T-cell (primary cell): ENCODE measurements around the gene CA12. TPM values are rescaled to one million over a fixed set of nuclear protein-coding genes. Genes with fewer than 3 reads are reported as not detected.
A peak's percentile ranks its signal among the peaks of the same experiment; 100 is the strongest.

Experiments used
- ATAC-seq, 4 experiments: fragments of 200-7000 bp in 3 of 4; fragments of 150-1000 bp in 1 of 4; cut with Tn5 transposase; replicated peaks in 1 of 4; 1 replicate in 3 of 4; 2 replicates in 1 of 4; pipeline ENCODE4 v1.10.0; 2021; ENCODE audit warnings: moderate library complexity in 3 of 4, mild to moderate bottlenecking in 2 of 4, moderate number of reproducible peaks in 1 of 4
- CTCF ChIA-PET, 2 donors: fragments of 300-600 bp; sonication (Branson Sonifier 250); formaldehyde crosslinking; loops; one replicate each; lab custom pipeline; 2022; ENCODE audit warnings: antibody characterized with exemption in 2 of 2; lab: Charles Lee
- POLR2A ChIA-PET, 2 donors: fragments of 300-600 bp; sonication (Branson Sonifier 250); formaldehyde crosslinking; loops; one replicate each; lab custom pipeline; 2022; ENCODE audit warnings: antibody characterized with exemption in 2 of 2; lab: Charles Lee
- DNase-seq, 35 experiments: peaks; one replicate each; pipeline versions ENCODE4 v3.0.0 to v3.0.0-alpha.2; 2013 to 2023
- H3K27ac ChIP-seq: one replicate; pipeline ENCODE4 v1.5.1; 2013; ENCODE audit warnings: low read length
- H3K27me3 ChIP-seq, 2 experiments: replicated peaks in 1 of 2; 1 replicate in 1 of 2; 2 replicates in 1 of 2; pipeline versions ENCODE4 v1.6.1 to v1.7.0; 2013; ENCODE audit warnings: low read length in 1 of 2, mixed read lengths in 1 of 2; ENCODE audit not compliant: control insufficient read depth in 2 of 2, insufficient read depth in 2 of 2; ENCODE audit errors: extremely low read depth in 1 of 2
- H3K36me3 ChIP-seq, 2 donors: 1 replicate in 1 of 2; 2 replicates in 1 of 2; pipeline versions ENCODE4 v1.6.1 to v1.7.0; 2013; ENCODE audit warnings: low read length in 1 of 2; ENCODE audit not compliant: control insufficient read depth in 2 of 2, insufficient read depth in 1 of 2; ENCODE audit errors: extremely low read depth in 1 of 2
- H3K4me1 ChIP-seq, 2 experiments: 1 replicate in 1 of 2; 2 replicates in 1 of 2; pipeline versions ENCODE4 v1.6.1 to v1.7.0; 2013; ENCODE audit warnings: low read length in 2 of 2, mixed read lengths in 1 of 2; ENCODE audit not compliant: insufficient read depth in 2 of 2, control insufficient read depth in 1 of 2; ENCODE audit errors: extremely low read depth in 1 of 2
- H3K4me3 ChIP-seq, 2 donors: 1 replicate in 1 of 2; 2 replicates in 1 of 2; pipeline versions ENCODE4 v1.5.1 to v1.7.0; 2013; ENCODE audit warnings: mild to moderate bottlenecking in 2 of 2, low read length in 1 of 2, moderate library complexity in 1 of 2; ENCODE audit not compliant: control insufficient read depth in 1 of 2; ENCODE audit errors: extremely low read depth in 1 of 2
- H3K9me3 ChIP-seq: 2 replicates; pipeline ENCODE4 v1.7.0; 2013
- H3K27ac Mint-ChIP-seq, 2 donors: one replicate each; pipeline ENCODE4 v1.8.0; 2020 to 2021; ENCODE audit warnings: mild to moderate bottlenecking in 2 of 2, mixed read lengths in 2 of 2
- H3K27me3 Mint-ChIP-seq, 2 donors: one replicate each; pipeline ENCODE4 v1.8.0; 2021 to 2022; ENCODE audit warnings: mixed read lengths in 2 of 2
- H3K36me3 Mint-ChIP-seq: one replicate; pipeline ENCODE4 v1.8.0; 2021; ENCODE audit warnings: mixed read lengths
- H3K4me1 Mint-ChIP-seq, 3 donors: one replicate each; pipeline ENCODE4 v1.8.0; 2020 to 2022; ENCODE audit warnings: mixed read lengths in 3 of 3, mild to moderate bottlenecking in 1 of 3
- H3K4me3 Mint-ChIP-seq, 3 donors: one replicate each; pipeline ENCODE4 v1.8.0; 2020 to 2022; ENCODE audit warnings: mild to moderate bottlenecking in 3 of 3, mixed read lengths in 3 of 3, moderate library complexity in 3 of 3
- H3K9me3 Mint-ChIP-seq, 3 donors: one replicate each; pipeline ENCODE4 v1.8.0; 2020 to 2022; ENCODE audit warnings: mixed read lengths in 3 of 3
- WGBS: methylation state at CpG from one replicate; pipeline ENCODE4 v1.1.5; 2013; ENCODE audit warnings: missing lambda C conversion rate; ENCODE audit not compliant: insufficient coverage; 5-methylcytosine and 5-hydroxymethylcytosine counted together
- total RNA-seq, 35 experiments: library from RNA in 6 of 35; stranded (reverse) in 6 of 35; fragments of 120-200 nt in 1 of 35; gene quantifications; one replicate each; pipeline versions ENCODE4 v1.2.1 to v1.2.4 and lab custom pipeline; 2013 to 2026

CA12 gene
- total RNA-seq, 5 donors from 2014 or later (not counting 1 experiment from before 2014, with no cell fraction given), result 0.12 to 0.51 (median 0.30) TPM; not detected in 2

DNA sequence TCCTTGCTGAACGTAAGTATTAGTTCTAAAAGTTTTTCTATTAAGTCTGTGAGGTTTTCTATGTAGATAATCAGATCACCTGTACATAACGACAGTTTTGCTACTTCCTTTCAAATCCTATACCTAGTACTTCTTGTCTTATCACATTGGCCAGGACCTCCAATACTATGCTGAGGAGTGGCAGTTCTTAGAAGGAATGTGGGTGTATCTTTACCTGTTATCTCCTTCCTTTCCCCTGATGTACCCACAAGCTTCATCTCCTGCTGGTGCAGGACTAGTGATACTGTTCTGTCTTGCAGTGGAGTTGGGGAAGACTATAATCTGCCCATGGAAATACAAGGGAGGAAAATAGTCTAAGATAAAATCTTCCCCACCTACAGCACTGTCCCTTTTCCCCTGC lies 16.8 kb upstream of the CA12 start:
- Histone ChIP-seq H3K4me3 (no peak overlapping the region), H3K27ac (no peak overlapping the region), H3K36me3 (no peaks in the 10 kb centered on the region), H3K27me3 (no peaks in the 10 kb centered on the region), H3K4me1 (no peaks in the 10 kb centered on the region), H3K9me3 (no peaks in the 10 kb centered on the region)
- Mint-ChIP-seq H3K4me3 (no peak overlapping the region), H3K27ac (no peak overlapping the region), H3K27me3 (peaks cover 7 to 16% of the 10 kb centered on the region in 2 donors), H3K36me3 (no peaks in the 10 kb centered on the region), H3K9me3 (no peaks in the 10 kb centered on the region), H3K4me1 (peaks cover 0 to 5% (median 2%) of the 10 kb centered on the region in 3 donors)
- ChIA-PET CTCF (no interaction called here), POLR2A (no interaction called here)
- no CpG with 5 or more reads among the region's 2 CpGs for WGBS
- ATAC-seq (no peak), DNase-seq (no peak)

- H3K4me3 Mint-ChIP-seq, result no peak overlapping the region
- H3K27ac ChIP-seq, result no peak overlapping the region
- WGBS, result 93% methylated on average over 3 of the region's 8 CpGs
- DNase-seq (no peak), ATAC-seq (no peak)
- H3K36me3 Mint-ChIP-seq, result no peaks in the 10 kb centered on the region
- no peaks in the 10 kb centered on the region for H3K36me3 ChIP-seq
- H3K4me1 Mint-ChIP-seq, result peaks cover 6 to 23% (median 10%) of the 10 kb centered on the region in 3 donors
- H3K4me1 ChIP-seq, result peaks cover 0 to 6% of the 10 kb centered on the region in 2 experiments
- CTCF ChIA-PET, result interaction anchor here in 1 of 2 donors (0.6 kb wide), 1 partner anchor 1112 kb away, joined by 4 read pairs; no protein-coding TSS in a partner anchor
- POLR2A ChIA-PET, result no interaction called here
- no peaks in the 10 kb centered on the region for H3K9me3 Mint-ChIP-seq
- no peak overlapping the region for H3K27ac Mint-ChIP-seq
- H3K27me3 ChIP-seq, result peaks cover 0 to 5% of the 10 kb centered on the region in 2 experiments
- no peak overlapping the region for H3K4me3 ChIP-seq
- H3K27me3 Mint-ChIP-seq, result peaks cover 7 to 16% of the 10 kb centered on the region in 2 donors
- H3K9me3 ChIP-seq, result no peaks in the 10 kb centered on the region
Measured at GRCh38 chr15:63396152-63396928, 14.7 kb upstream of the CA12 start.

GRCh38 chr15:63395730-63396151 lies 14.1 kb upstream of the CA12 start:
- Mint-ChIP-seq H3K27me3 (peaks cover 7 to 16% of the 10 kb centered on the region in 2 donors), H3K4me1 (peaks cover 6 to 23% (median 10%) of the 10 kb centered on the region in 3 donors), H3K27ac (no peak overlapping the region), H3K9me3 (no peaks in the 10 kb centered on the region), H3K4me3 (no peak overlapping the region), H3K36me3 (no peaks in the 10 kb centered on the region)
- peaks cover 0 to 5% of the 10 kb centered on the region in 2 experiments for H3K27me3 ChIP-seq
- H3K9me3 ChIP-seq, result no peaks in the 10 kb centered on the region
- ATAC-seq, result no peak
- peaks cover 0 to 6% of the 10 kb centered on the region in 2 experiments for H3K4me1 ChIP-seq
- DNase-seq, result no peak
- H3K27ac ChIP-seq, result no peak overlapping the region
- no peaks in the 10 kb centered on the region for H3K36me3 ChIP-seq
- POLR2A ChIA-PET, result no interaction called here
- WGBS, result 57% methylated on average over 2 of the region's 4 CpGs
- CTCF ChIA-PET, result interaction anchor here in 1 of 2 donors (0.6 kb wide), 1 partner anchor 1112 kb away, joined by 4 read pairs; no protein-coding TSS in a partner anchor
- H3K4me3 ChIP-seq, result no peak overlapping the region

DNA sequence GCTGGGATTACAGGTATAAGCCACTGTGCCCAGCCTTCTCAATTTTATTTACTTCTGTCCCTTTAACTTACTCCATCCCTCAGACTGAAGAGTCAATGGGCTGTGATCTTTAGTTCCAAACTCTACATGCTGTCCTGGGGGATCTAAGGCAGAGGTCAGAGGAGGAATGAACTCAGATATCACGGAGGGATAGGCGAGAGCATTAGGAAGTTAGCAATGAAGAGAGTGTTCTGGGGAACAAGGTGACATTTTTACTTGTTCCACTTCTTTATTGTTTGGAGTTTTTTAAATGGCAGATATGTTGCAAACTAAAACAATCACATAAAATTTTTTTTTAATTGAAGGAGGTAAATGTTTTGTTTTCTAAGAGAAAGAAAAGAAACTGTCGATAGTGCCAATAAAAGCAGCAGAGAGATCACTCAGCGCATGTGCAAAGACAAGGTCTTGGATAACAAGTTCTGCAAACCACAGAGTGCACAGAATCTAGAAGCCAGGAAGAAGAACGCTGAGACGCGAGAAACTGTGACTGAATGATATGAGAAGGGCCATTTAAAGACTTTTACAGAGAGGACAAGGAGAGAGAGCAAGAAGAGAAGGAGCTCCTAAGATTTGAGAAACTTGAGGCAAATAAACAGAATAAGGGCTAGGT lies 10.8 kb upstream of the CA12 start:
- Histone ChIP-seq H3K27ac (no peak overlapping the region), H3K36me3 (no peaks in the 10 kb centered on the region), H3K4me1 (peaks cover 0 to 6% of the 10 kb centered on the region in 2 experiments), H3K9me3 (no peaks in the 10 kb centered on the region), H3K27me3 (peaks cover 0 to 9% of the 10 kb centered on the region in 2 experiments), H3K4me3 (peak overlapping the region in 1 of 2 donors; percentile 45)
- ChIA-PET POLR2A (interaction anchor here in 1 of 2 donors (0.6 kb wide), 1 partner anchor 20 kb away, joined by 4 read pairs; no protein-coding TSS in a partner anchor), CTCF (interaction anchor here (0.5 to 0.8 kb wide), 2 partner anchors 346 to 1793 kb away, joined by 3 to 5 read pairs; partner anchors contain the start of gene CLPX (in 1 of the 2))
- Mint-ChIP-seq H3K27ac (peak overlapping the region; percentile 19), H3K4me3 (peak overlapping the region in 2 of 3 donors; percentile 32 to 44), H3K36me3 (no peaks in the 10 kb centered on the region), H3K9me3 (no peaks in the 10 kb centered on the region), H3K27me3 (peaks cover 9 to 25% of the 10 kb centered on the region in 2 donors), H3K4me1 (peaks cover 6 to 23% (median 11%) of the 10 kb centered on the region in 3 donors)
- ATAC-seq (peak; percentile 48 to 76 (median 62)), DNase-seq (peak in 7 of 35 experiments; percentile 9 to 46 (median 16))
- 3% methylated on average over 5 of the region's 7 CpGs for WGBS

GRCh38 chr15:63391669-63392360 lies 10.2 kb upstream of the CA12 start:
- WGBS, result 83% methylated on average over 5 of the region's 6 CpGs
- Histone ChIP-seq H3K27ac (no peak overlapping the region), H3K9me3 (no peaks in the 10 kb centered on the region), H3K4me3 (no peak overlapping the region), H3K4me1 (peaks cover 0 to 6% of the 10 kb centered on the region in 2 experiments), H3K36me3 (no peaks in the 10 kb centered on the region), H3K27me3 (peaks cover 0 to 9% of the 10 kb centered on the region in 2 experiments)
- Mint-ChIP-seq H3K27ac (no peak overlapping the region), H3K36me3 (no peaks in the 10 kb centered on the region), H3K27me3 (peaks cover 12 to 21% of the 10 kb centered on the region in 2 donors), H3K9me3 (no peaks in the 10 kb centered on the region), H3K4me1 (peaks cover 6 to 23% (median 11%) of the 10 kb centered on the region in 3 donors), H3K4me3 (peak overlapping the region in 1 of 3 donors; percentile 44)
- ChIA-PET POLR2A (interaction anchor here in 1 of 2 donors (0.6 kb wide), 1 partner anchor 19 kb away, joined by 4 read pairs; no protein-coding TSS in a partner anchor), CTCF (interaction anchor here in 1 of 2 donors (0.5 kb wide), 1 partner anchor 1794 kb away, joined by 5 read pairs; the partner anchor contains the start of gene CLPX)
- peak in 1 of 4 experiments; percentile 42 for ATAC-seq
- DNase-seq, result no peak
